Neural cell (in vitro differentiated cells): ENCODE results near the gene PKIB.

ENCODE experiments used
- CTCF ChIP-seq: fragments of 450-650 bp; IDR thresholded peaks from 2 replicates; pipeline ENCODE4 v1.5.1; 2014; ENCODE audit warnings: antibody characterized with exemption, mild to moderate bottlenecking, moderate library complexity; ENCODE audit not compliant: poor library complexity, severe bottlenecking
- EP300 ChIP-seq: fragments of 450-650 bp; conservative IDR thresholded peaks from 2 replicates; pipeline ENCODE4 v1.6.1; 2014; ENCODE audit warnings: antibody characterized with exemption, mild to moderate bottlenecking, moderate library complexity; ENCODE audit not compliant: poor library complexity, severe bottlenecking
- EZH2 ChIP-seq: fragments of 200-600, 300-800 bp; shearing (Covaris generic), sonication (generic); IDR thresholded peaks from 2 replicates; pipeline ENCODE4 v1.6.1; 2014; ENCODE audit warnings: antibody characterized with exemption, low read length, borderline replicate concordance, mild to moderate bottlenecking; ENCODE audit not compliant: insufficient read depth, poor library complexity, severe bottlenecking
- MXI1 ChIP-seq: fragments of 450-650 bp; conservative IDR thresholded peaks from 2 replicates; pipeline ENCODE4 v1.6.1; 2014; ENCODE audit warnings: antibody characterized with exemption, mild to moderate bottlenecking; ENCODE audit not compliant: poor library complexity, severe bottlenecking
- POLR2AphosphoS5 ChIP-seq: IDR thresholded peaks from 2 replicates; pipeline ENCODE4 v1.6.1; 2012
- RAD21 ChIP-seq: fragments of 450-650 bp; conservative IDR thresholded peaks from 2 replicates; pipeline ENCODE4 v1.6.1; 2014; ENCODE audit warnings: antibody characterized with exemption, mild to moderate bottlenecking, moderate library complexity
- REST ChIP-seq: IDR thresholded peaks from 2 replicates; pipeline ENCODE4 v1.6.1; 2012; ENCODE audit warnings: borderline replicate concordance
- SMC3 ChIP-seq: fragments of 450-650 bp; conservative IDR thresholded peaks from 2 replicates; pipeline ENCODE4 v1.6.1; 2014; ENCODE audit warnings: antibody characterized with exemption, mild to moderate bottlenecking, moderate library complexity; ENCODE audit not compliant: poor library complexity
- TAF1 ChIP-seq: IDR thresholded peaks from 2 replicates; pipeline ENCODE4 v1.6.1; 2012; ENCODE audit warnings: low read depth

GRCh38 chr6:122766256-122766655, 156.1 kb downstream of the PKIB start:
- no peak for TF ChIP-seq CTCF
- no peak for TF ChIP-seq MXI1
- no peak for TF ChIP-seq POLR2AphosphoS5
- no peak for TF ChIP-seq REST
- no peak for TF ChIP-seq EP300
- no peak for TF ChIP-seq TAF1
- no peak for TF ChIP-seq EZH2
- TF ChIP-seq SMC3: no peak
- TF ChIP-seq RAD21: no peak
